Stimulated activated CD4-positive, alpha-beta T cell treated with anti-CD3 and anti-CD28 coated beads, Interleukin-1b, Interleukin-23, amount 100 ng/mL, for 24 hours (primary cell): ENCODE results near the gene IMPG2.

ENCODE experiments used
- DNase-seq, 4 experiments: peaks; one replicate each; pipeline ENCODE4 v3.0.0-alpha.2; 2020; ENCODE audit warnings: low read depth in 4 of 4, low spot score in 1 of 4

IMPG2 gene

GRCh38 chr3:101278727-101279126, 41.6 kb downstream of the IMPG2 start:
- DNase-seq = no peak

- DNase-seq = no peak
These were observed 46.8 kb downstream of the IMPG2 start for GRCh38 chr3:101273608-101274007.

- DNase-seq = no peak
These were observed 47.2 kb downstream of the IMPG2 start for GRCh38 chr3:101273156-101273555.

- DNase-seq = no peak
These were observed 48.6 kb downstream of the IMPG2 start for GRCh38 chr3:101271728-101272127.

GRCh38 chr3:101270149-101270548, 50.2 kb downstream of the IMPG2 start:
- DNase-seq = no peak

GRCh38 chr3:101268971-101269671, 51.3 kb downstream of the IMPG2 start:
- DNase-seq = no peak

GRCh38 chr3:101268141-101268540, 52.2 kb downstream of the IMPG2 start:
- no peak for DNase-seq

GRCh38 chr3:101266566-101266965, 53.8 kb downstream of the IMPG2 start:
- no peak for DNase-seq

GRCh38 chr3:101266071-101266470, 54.3 kb downstream of the IMPG2 start:
- DNase-seq = no peak

GRCh38 chr3:101262393-101263240, 57.8 kb downstream of the IMPG2 start:
- no peak for DNase-seq

GRCh38 chr3:101261506-101261905, 58.9 kb downstream of the IMPG2 start:
- DNase-seq = no peak

- no peak for DNase-seq
These were observed 60.7 kb downstream of the IMPG2 start for GRCh38 chr3:101259485-101260341.

GRCh38 chr3:101256511-101256910, 63.9 kb downstream of the IMPG2 start:
- no peak for DNase-seq

GRCh38 chr3:101255441-101255840, 64.9 kb downstream of the IMPG2 start:
- no peak for DNase-seq

- DNase-seq = no peak
These were observed 67.0 kb downstream of the IMPG2 start for GRCh38 chr3:101253396-101253795.

GRCh38 chr3:101252945-101253344, 67.4 kb downstream of the IMPG2 start:
- no peak for DNase-seq

GRCh38 chr3:101252307-101252706, 68.1 kb downstream of the IMPG2 start:
- no peak for DNase-seq

GRCh38 chr3:101251441-101251840, 68.9 kb downstream of the IMPG2 start:
- DNase-seq = no peak

- DNase-seq = no peak
These were observed 70.9 kb downstream of the IMPG2 start for GRCh38 chr3:101249522-101249921.

GRCh38 chr3:101248736-101249135, 71.6 kb downstream of the IMPG2 start:
- no peak for DNase-seq

- no peak for DNase-seq
These were observed 76.2 kb downstream of the IMPG2 start for GRCh38 chr3:101244212-101244575.
